Measurements from ENCODE around the gene PLA2G4A.

GRCh38 chr1:186831168-186831567 is 2.4 kb downstream of the PLA2G4A start:
- TF ChIP-seq, protein P1, sequence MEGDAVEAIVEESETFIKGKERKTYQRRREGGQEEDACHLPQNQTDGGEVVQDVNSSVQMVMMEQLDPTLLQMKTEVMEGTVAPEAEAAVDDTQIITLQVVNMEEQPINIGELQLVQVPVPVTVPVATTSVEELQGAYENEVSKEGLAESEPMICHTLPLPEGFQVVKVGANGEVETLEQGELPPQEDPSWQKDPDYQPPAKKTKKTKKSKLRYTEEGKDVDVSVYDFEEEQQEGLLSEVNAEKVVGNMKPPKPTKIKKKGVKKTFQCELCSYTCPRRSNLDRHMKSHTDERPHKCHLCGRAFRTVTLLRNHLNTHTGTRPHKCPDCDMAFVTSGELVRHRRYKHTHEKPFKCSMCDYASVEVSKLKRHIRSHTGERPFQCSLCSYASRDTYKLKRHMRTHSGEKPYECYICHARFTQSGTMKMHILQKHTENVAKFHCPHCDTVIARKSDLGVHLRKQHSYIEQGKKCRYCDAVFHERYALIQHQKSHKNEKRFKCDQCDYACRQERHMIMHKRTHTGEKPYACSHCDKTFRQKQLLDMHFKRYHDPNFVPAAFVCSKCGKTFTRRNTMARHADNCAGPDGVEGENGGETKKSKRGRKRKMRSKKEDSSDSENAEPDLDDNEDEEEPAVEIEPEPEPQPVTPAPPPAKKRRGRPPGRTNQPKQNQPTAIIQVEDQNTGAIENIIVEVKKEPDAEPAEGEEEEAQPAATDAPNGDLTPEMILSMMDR (conservative IDR thresholded peaks at IDR 0.05 in 1 of 2, IDR thresholded peaks at IDR 0.05 in 1 of 2; ENCODE audit: extremely low read depth in 1 of 2, insufficient read depth in 1 of 2, low read depth in 1 of 2, low read length in 2 of 2), result no peak
- no peak for TF ChIP-seq EZH2 (IDR thresholded peaks at IDR 0.05; ENCODE audit: borderline replicate concordance, low read length)

Data from mammary epithelial cell (primary cell).